Osteocyte (in vitro differentiated cells): ENCODE results near the gene TGFB1I1. TPM values are rescaled to one million over a fixed set of nuclear protein-coding genes. Genes with fewer than 3 reads are reported as not detected.

ENCODE experiments used
- DNase-seq: peaks from one replicate; pipeline ENCODE4 v3.0.0; 2021; ENCODE audit warnings: mixed read lengths; ENCODE audit not compliant: unreplicated experiment; ENCODE audit errors: extremely low spot score
- H3K27ac Mint-ChIP-seq: one replicate; pipeline ENCODE4 v1.8.0; 2021; ENCODE audit warnings: mild to moderate bottlenecking, mixed read lengths; ENCODE audit not compliant: unreplicated experiment
- H3K27me3 Mint-ChIP-seq: one replicate; pipeline ENCODE4 v1.8.0; 2021; ENCODE audit warnings: mixed read lengths; ENCODE audit not compliant: unreplicated experiment
- H3K36me3 Mint-ChIP-seq: one replicate; pipeline ENCODE4 v1.8.0; 2021; ENCODE audit warnings: mixed read lengths; ENCODE audit not compliant: unreplicated experiment
- H3K4me1 Mint-ChIP-seq: one replicate; pipeline ENCODE4 v1.8.0; 2021; ENCODE audit warnings: mixed read lengths; ENCODE audit not compliant: unreplicated experiment
- H3K4me3 Mint-ChIP-seq: one replicate; pipeline ENCODE4 v1.8.0; 2021; ENCODE audit warnings: mild to moderate bottlenecking, moderate library complexity, mixed read lengths; ENCODE audit not compliant: unreplicated experiment
- H3K9me3 Mint-ChIP-seq: one replicate; pipeline ENCODE4 v1.8.0; 2021; ENCODE audit warnings: mixed read lengths; ENCODE audit not compliant: unreplicated experiment
- CTCF ChIP-seq: fragments of 200-600 bp; sonication (generic); IDR thresholded peaks from 2 replicates; pipeline ENCODE4 v1.5.0; 2021; ENCODE audit warnings: antibody characterized with exemption, mild to moderate bottlenecking, moderate library complexity
- total RNA-seq: library from RNA; stranded (reverse); gene quantifications from 2 replicates; pipeline ENCODE4 v1.2.1, GENCODE V29; 2021

TGFB1I1 gene
- total RNA-seq, 1 donor from 2014 or later, result 120 TPM

GRCh38 chr16:31428638-31429247, 43.2 kb upstream of the TGFB1I1 start:
- no peak for DNase-seq
- H3K36me3 Mint-ChIP-seq, result no peaks in the 10 kb centered on the region
- H3K27me3 Mint-ChIP-seq, result peaks cover 8% of the 10 kb centered on the region
- no peak overlapping the region for H3K4me3 Mint-ChIP-seq
- no peak overlapping the region for H3K27ac Mint-ChIP-seq
- no peaks in the 10 kb centered on the region for H3K9me3 Mint-ChIP-seq
- TF ChIP-seq CTCF, result no peak
- no peaks in the 10 kb centered on the region for H3K4me1 Mint-ChIP-seq

- TF ChIP-seq CTCF, result no peak
- no peak overlapping the region for H3K27ac Mint-ChIP-seq
- H3K9me3 Mint-ChIP-seq, result no peaks in the 10 kb centered on the region
- no peaks in the 10 kb centered on the region for H3K36me3 Mint-ChIP-seq
- H3K4me1 Mint-ChIP-seq, result no peaks in the 10 kb centered on the region
- no peak overlapping the region for H3K4me3 Mint-ChIP-seq
- no peak for DNase-seq
- peaks cover 8% of the 10 kb centered on the region for H3K27me3 Mint-ChIP-seq
Observed at GRCh38 chr16:31429314-31429713, 42.6 kb upstream of the TGFB1I1 start.

- Mint-ChIP-seq H3K4me1 (no peaks in the 10 kb centered on the region), H3K27ac (no peak overlapping the region), H3K9me3 (no peaks in the 10 kb centered on the region), H3K27me3 (peaks cover 8% of the 10 kb centered on the region), H3K36me3 (no peaks in the 10 kb centered on the region), H3K4me3 (no peak overlapping the region)
- no peak for DNase-seq
- no peak for TF ChIP-seq CTCF
Observed at GRCh38 chr16:31429796-31430195, 42.2 kb upstream of the TGFB1I1 start.

- Mint-ChIP-seq H3K9me3 (no peaks in the 10 kb centered on the region), H3K4me3 (no peak overlapping the region), H3K36me3 (no peaks in the 10 kb centered on the region), H3K4me1 (no peaks in the 10 kb centered on the region), H3K27ac (no peak overlapping the region), H3K27me3 (peaks cover 8% of the 10 kb centered on the region)
- no peak for DNase-seq
- no peak for TF ChIP-seq CTCF
Observed at GRCh38 chr16:31430380-31431052, 41.4 kb upstream of the TGFB1I1 start.

- TF ChIP-seq CTCF, result no peak
- no peak for DNase-seq
- no peaks in the 10 kb centered on the region for H3K9me3 Mint-ChIP-seq
- peaks cover 5% of the 10 kb centered on the region for H3K27me3 Mint-ChIP-seq
- H3K4me3 Mint-ChIP-seq, result no peak overlapping the region
- H3K4me1 Mint-ChIP-seq, result no peaks in the 10 kb centered on the region
- H3K27ac Mint-ChIP-seq, result no peak overlapping the region
- no peaks in the 10 kb centered on the region for H3K36me3 Mint-ChIP-seq
Observed at GRCh38 chr16:31435341-31436220, 36.4 kb upstream of the TGFB1I1 start.
